NB4 (cell line): ENCODE measurements around the gene TUT4.

Experiments
- CTCF ChIP-seq: IDR thresholded peaks from one replicate; pipeline ENCODE4 v1.5.1; 2012; ENCODE audit warnings: low read depth, low read length
- MAX ChIP-seq: IDR thresholded peaks from 2 replicates; pipeline ENCODE4 v1.6.1; 2011; ENCODE audit warnings: low read depth, low read length
- MYC ChIP-seq: IDR thresholded peaks from 2 replicates; pipeline ENCODE4 v1.6.1; 2011; ENCODE audit warnings: low read depth, low read length
- POLR2A ChIP-seq: IDR thresholded peaks from 2 replicates; pipeline ENCODE4 v1.6.1; 2011; ENCODE audit warnings: mild to moderate bottlenecking; ENCODE audit not compliant: insufficient read length; ENCODE audit errors: extremely low read depth

- no peak for TF ChIP-seq CTCF
- TF ChIP-seq POLR2A = no peak
- TF ChIP-seq MYC = no peak
- no peak for TF ChIP-seq MAX
Measured at GRCh38 chr1:52544665-52545525, 8.0 kb downstream of the TUT4 start.
